Activated CD4-positive, alpha-beta T cell treated with anti-CD3 and anti-CD28 coated beads, Interleukin-2, Interleukin-4, amounts not matched to agents 100 ng/mL and 50 ng/mL, durations not matched to agents 16 hours and 8 hours (primary cell): ENCODE results near the gene MIB1.

Source experiments
- DNase-seq: peaks from one replicate; pipeline ENCODE4 v3.0.0-alpha.2; 2020; ENCODE audit warnings: low spot score

The MIB1 gene

DNA sequence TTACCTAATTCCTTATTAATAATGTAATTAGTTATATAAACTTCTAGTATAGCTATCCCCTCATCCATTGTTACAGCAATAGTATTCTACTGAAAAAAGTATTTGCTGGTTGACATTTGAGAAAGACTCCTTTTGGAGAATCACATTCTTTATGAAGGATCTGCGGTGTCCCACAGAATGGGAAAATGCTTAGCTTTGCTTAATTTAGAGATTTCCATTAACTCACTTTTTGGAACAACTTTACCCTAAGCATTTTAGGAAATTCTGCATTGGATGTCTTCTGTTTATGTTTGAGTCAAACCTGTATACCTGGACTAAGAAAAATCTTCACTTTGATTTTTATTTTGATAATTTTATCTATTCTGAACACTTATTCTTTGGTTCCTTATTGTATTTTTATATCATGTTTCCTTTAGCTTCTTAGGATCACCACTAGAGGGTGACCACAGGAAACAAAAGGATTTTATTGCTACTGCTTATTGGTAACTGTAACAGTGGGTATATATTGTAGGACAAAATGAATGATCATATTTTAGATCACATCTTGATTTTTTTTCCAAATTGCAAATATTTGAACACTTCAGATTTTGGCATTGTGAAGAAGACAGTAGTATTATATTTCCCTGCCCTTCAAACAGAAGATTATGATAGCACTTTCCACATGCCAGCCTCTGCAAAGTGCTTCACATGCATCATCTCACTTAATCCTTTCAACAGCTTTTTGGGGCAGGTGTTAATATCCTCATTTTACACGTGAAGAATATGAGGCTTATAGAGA is 79.6 kb downstream of the MIB1 start:
- no peak for DNase-seq

DNA sequence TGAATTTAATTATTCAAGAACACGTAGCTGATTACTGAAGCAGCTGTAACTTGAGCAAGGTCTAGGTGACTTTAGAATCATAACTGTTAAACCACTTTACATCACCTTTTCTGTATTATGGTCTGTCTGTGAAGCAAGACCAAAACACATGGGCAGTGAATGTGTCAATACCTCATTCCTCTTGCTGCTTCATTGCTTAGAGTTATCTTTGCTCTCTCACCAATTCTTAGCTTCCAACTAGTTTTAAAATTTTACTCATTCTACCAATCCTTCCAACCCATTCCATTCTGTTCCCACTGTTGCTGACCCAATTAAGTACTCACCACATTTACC is 80.2 kb downstream of the MIB1 start:
- no peak for DNase-seq

DNA sequence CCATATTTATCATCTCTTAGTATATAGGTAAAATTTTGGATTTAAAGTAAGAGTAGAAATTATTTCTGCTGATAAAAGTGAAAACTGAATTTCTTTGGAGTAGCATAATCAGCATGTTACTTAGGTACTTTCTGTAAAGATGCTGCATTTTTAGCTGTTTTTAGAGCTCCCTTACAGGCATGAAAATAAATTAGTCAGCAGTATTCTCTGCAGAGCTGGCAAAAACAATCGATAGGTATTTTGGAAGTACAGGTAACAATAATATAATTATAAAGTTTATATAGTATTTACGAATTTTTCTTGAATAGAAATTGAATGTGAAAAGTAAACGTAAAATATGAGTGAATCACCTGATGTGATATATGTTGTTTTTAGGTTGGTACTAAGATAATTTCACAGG is 83.3 kb downstream of the MIB1 start:
- no peak for DNase-seq

DNA sequence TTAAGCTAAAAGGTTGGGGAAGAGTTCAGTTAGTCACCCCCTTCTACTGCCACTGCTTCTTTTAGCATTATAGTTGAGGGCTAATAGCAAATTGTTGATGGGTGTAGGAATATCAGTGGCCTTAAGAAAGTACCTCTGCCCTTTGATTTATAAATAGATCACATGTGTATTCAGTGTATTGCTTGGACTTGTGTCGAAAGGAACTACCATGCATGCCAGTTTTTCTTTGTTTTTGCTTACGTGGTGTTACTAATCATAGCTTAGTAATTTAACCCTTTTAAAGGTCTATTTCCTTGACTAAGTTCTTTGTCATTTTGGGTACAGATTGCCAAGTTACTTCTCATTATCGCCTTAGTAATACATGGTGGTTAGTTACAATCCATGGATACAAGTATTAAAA is 85.6 kb downstream of the MIB1 start:
- no peak for DNase-seq

DNA sequence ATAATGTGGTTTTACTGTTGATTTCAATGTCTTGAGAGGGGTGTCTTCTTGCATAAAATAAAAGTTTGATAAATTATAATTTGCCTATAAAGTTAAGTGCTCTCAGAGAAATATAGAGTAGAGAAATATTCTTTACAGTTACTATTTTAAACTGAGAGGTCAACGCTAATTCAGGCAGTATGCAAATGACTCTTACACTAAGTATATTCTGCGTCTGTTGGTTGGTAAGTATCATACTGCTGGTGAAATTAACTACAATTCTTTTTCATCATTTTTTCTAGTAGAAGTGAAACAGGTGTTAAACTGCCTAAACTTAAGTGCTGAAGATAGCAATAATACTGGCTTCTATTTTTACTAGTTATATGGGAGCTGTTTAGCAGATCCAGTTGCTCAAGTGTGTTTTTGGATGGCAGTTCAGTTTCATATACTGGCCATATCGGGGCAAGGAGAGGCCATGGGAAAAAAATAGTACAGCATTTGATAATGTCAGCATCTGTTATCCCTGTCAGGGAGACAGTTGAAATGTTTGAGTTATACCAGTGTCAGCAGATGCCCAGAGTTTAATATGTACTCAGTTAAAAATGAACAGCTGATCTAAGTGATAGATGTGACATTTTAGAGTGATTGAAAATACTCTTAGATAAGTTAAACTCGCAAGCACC is 86.2 kb downstream of the MIB1 start:
- no peak for DNase-seq

DNA sequence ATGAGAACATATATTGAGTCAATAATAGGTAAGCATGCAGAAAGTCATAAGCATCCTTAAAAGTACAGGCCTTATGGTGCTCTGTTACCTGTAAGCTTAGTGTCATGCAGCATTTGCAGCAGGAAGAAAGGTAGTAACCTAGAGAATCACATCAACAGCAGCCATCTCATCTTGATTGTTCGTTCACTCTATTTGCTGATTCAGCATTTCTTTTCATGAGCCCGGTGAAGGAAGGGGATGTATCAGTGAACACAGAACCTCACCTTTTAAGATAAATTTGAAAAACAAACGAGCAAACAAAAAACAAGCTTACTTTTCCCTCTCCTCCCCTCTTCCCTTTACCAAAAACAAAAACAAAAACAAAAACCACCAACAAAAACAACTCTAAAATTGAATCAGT is 89.9 kb downstream of the MIB1 start:
- no peak for DNase-seq

GRCh38 chr18:21831413-21831831 is 90.8 kb downstream of the MIB1 start:
- DNase-seq: no peak

DNA sequence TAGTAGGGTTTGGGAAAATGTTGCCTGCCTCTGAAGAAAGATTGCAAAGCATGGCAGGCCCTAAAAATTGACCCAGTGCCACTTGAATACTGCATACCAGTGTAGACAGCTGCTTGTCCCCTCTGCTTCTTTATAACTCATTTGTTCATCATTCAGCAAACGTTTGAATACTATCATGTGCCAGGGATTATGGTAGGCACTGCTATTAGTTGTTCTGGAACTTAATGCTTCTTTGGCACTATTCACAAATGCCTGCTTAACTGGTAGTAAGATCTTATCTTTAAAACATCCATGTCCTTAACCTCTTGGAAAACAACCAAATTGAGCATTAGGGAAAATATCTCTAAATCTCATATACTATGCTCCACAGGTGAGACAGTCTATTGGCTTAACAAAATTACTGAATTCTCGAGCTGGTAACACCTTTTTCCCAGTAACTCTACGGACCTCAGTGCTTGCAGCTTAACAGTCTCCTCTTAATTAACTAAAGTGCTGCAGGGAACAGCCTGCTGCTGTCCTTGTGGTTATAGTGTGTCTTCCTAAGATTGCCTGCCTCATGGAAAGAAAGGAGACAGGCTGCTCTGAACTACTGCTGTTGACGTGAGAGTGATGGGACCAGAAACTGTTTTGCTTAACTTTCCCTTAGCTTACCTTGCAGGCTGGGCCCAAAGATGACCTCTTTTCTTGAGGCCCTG is 93.2 kb downstream of the MIB1 start:
- no peak for DNase-seq

GRCh38 chr18:21834299-21834660 is 93.7 kb downstream of the MIB1 start:
- DNase-seq: no peak

DNA sequence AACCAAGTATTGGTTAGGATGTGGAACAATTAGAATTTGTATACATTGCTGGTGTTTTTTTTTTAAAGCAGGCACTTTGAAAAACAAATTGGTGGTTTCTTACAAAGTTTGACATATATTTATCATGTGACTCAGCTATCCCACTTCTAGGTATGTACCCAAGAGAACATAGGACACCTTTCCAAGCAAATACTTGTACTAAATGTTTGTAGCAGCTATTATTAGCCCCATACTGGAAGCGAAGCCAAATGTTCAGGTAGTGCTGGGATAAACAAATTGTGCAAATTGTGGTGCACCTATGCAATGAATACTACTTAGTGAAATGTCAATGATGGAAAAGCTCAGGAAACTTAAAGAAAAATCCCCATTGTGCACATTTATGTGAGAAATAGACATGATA is 101.0 kb downstream of the MIB1 start:
- DNase-seq: no peak

DNA sequence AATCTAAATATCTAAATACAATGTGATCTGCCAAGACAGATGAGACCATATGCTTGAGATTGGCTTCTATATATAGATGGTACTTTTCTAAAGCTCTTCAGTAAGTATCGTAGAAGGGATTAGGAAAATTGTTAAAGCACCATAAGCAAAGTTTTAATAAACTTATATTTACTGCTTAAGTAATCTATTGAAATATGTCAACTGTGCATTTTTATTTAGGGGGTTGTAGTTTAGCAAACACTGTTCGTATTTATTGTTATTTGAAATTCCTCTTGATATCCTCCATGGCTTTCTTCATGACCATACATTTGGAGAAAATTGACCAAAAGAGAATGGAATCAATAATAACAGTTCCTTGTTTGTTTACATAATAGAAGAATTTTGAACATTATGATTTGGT is 102.7 kb downstream of the MIB1 start:
- no peak for DNase-seq

DNA sequence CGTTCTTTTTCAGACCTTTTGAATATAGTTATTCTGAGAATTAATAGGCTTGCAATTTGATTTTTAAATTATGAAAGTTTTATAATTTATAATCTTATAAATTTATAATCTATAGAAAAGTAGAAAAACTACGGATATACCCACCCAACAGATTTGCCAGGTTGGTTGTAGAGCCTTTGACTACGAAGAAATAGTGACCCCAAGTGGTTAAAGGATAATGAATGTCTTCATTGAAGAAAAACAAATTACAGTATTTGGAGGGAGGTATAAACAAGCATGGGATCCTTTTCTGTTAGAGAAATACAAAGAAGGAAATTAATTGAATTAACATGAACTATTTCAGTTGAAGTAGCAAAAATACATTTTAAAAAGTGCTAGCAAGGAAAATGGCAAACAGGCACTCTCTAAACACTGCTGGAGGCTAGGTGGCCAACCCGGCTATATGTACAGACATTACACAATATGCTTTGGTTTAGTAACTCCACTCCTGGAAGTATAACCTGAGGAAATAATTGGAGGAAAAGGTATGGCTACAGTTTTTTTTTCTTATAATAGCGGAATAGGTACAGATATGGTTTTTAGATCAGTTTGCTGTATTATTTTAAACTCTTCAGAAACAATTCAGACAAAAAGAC is 110.9 kb downstream of the MIB1 start:
- no peak for DNase-seq

GRCh38 chr18:21853016-21853415 is 112.4 kb downstream of the MIB1 start:
- DNase-seq: no peak

DNA sequence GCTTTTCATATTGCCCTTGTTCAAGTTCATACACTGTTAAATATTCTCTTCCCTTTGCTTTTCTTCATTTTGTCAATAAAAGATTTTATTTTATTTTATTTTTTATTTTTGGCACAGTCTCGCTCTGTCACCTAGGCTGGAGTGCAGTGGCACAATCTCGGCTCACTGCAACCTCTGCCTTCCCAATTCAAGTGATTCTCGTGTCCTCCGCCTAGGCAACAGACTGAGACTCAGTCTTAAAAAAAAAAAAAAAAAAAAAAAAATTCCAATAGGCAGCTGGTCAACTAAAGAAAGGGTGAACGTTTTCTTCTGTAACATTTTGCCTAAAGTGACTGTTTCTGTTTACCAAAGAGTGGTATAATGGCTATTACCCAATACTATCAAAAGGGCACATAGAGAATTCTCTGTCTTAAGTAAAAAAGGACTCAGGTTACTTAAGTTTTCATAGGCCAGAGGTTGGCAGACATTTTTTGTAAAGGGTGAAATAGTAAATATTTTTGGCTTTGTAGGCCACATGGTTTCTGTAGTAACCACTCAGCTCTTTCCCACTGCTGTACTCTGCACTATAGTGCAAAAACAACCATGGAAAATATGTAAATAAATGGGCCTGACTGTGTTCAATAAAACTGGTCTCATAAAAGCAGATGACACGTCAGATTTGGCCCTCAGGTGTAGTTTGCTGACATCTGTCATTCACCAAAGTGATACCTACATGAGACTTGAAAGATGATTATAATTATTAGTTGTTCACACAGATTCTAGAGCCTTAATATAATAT is 113.4 kb downstream of the MIB1 start:
- no peak for DNase-seq

GRCh38 chr18:21855432-21855831 is 114.8 kb downstream of the MIB1 start:
- DNase-seq: no peak

GRCh38 chr18:21857871-21858270 is 117.3 kb downstream of the MIB1 start:
- no peak for DNase-seq

- DNase-seq: no peak
Observed at GRCh38 chr18:21858544-21858943, 118.0 kb downstream of the MIB1 start.

DNA sequence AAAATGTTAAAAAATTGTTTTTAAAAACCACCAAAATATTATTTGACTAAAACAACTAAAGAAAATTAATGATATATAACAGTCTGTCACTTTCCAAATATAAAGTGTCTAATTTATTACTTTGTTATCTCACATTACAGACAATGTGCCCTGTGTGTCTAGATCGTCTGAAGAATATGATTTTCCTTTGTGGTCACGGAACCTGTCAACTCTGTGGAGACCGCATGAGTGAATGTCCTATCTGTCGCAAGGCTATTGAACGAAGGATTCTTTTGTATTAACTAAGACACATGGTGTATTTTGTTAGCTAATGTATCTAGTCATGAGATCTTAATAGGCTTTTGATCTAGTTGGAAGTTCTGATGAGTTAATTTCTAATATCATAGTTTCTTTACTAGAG is 123.8 kb downstream of the MIB1 start:
- no peak for DNase-seq

DNA sequence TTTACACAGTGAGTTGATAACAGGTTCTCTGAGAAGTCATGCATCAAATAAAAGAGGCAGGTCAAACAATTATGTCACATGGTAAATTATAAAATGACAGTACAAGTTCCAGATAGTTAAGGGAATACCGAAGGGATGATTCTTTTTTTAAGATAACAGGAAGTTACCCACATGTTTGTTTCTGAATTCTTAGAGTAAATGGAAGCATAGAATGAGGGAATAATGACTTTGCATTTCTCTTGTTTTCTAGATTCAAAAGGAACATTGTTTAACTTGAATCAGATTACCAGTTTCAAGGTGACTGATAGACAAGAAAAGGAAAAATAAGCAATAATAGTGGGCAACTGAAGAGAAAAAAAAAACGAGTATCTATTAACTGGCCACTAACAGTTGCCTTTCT is 124.5 kb downstream of the MIB1 start:
- DNase-seq: no peak

GRCh38 chr18:21868770-21869169 is 128.2 kb downstream of the MIB1 start:
- no peak for DNase-seq

DNA sequence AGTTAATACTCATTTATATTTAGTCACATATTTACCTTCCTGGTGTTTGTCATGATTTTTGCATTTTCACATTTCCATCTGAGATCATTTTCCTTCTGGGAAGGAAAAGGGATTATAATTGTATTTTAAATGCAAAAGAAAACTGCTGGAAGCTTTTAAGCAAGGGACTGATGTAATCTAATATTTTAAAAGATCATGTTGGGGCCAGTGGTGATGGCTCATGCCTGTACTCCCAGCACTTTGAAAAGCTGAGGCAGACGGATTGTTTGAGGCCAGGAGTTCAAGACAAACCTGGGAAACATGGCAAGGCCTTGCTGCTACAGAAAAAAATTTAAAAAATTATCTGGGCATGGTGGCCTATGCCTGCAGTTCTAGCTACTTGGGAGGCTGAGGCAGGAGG is 149.0 kb downstream of the MIB1 start:
- DNase-seq: no peak
